Endothelial cell of umbilical vein (primary cell): ENCODE data around the gene SOHLH1. TPM values are rescaled to one million over a fixed set of nuclear protein-coding genes. Genes with fewer than 3 reads are reported as not detected.

ENCODE experiments used
- BruUV-seq: library from RNA; stranded (reverse); fragments of 400-500 nt; replicated peaks from 2 replicates; lab custom pipeline; 2021; lab: Mats Ljungman, UMichigan
- CTCF ChIA-PET: fragments of 300-600, 350-600 bp; sonication (Branson Sonifier 250); formaldehyde crosslinking; loops from one replicate; lab custom pipeline; 2021; ENCODE audit warnings: antibody characterized with exemption, inconsistent platforms; lab: Charles Lee
- POLR2A ChIA-PET: fragments of 300-600, 350-600 bp; sonication (Branson Sonifier 250); formaldehyde crosslinking; loops from one replicate; lab custom pipeline; 2021; ENCODE audit warnings: antibody characterized with exemption, inconsistent platforms; lab: Charles Lee
- DNase-seq: peaks from one replicate; pipeline ENCODE4 v3.0.0-alpha.2; 2011; ENCODE audit warnings: low read depth, low spot score
- FAIRE-seq: peaks from 2 replicates; lab custom pipeline; 2011; peaks lifted over from hg19 to GRCh38; lab: Jason Lieb, UNC
- H2AFZ ChIP-seq: 2 replicates; pipeline ENCODE4 v1.6.0; 2012; ENCODE audit warnings: low read depth, low read length, control low read depth, inconsistent platforms
- H3K27ac ChIP-seq: 2 replicates; pipeline ENCODE4 v1.5.1; 2011; ENCODE audit warnings: low read depth, mild to moderate bottlenecking, control low read depth, low read length, moderate library complexity; ENCODE audit not compliant: insufficient read depth
- H3K27me3 ChIP-seq, 2 experiments: 2 replicates each; pipeline versions ENCODE4 v1.6.0 to v1.6.1; 2011; ENCODE audit warnings: low read length in 2 of 2, mixed read lengths in 1 of 2; ENCODE audit not compliant: control insufficient read depth in 2 of 2, insufficient read depth in 2 of 2
- H3K36me3 ChIP-seq, 2 experiments: 2 replicates in 1 of 2; 3 replicates in 1 of 2; pipeline ENCODE4 v1.5.1; 2011; ENCODE audit warnings: low read length in 2 of 2, mild to moderate bottlenecking in 1 of 2, moderate library complexity in 1 of 2; ENCODE audit not compliant: control insufficient read depth in 2 of 2, insufficient read depth in 2 of 2; ENCODE audit errors: extremely low read depth in 1 of 2
- H3K4me1 ChIP-seq: 3 replicates; pipeline ENCODE4 v1.5.1; 2011; ENCODE audit warnings: mild to moderate bottlenecking, low read length; ENCODE audit not compliant: control insufficient read depth, insufficient read depth; ENCODE audit errors: extremely low read depth
- H3K4me2 ChIP-seq: 2 replicates; pipeline ENCODE4 v1.6.1; 2011; ENCODE audit warnings: low read length, control low read depth, mixed read lengths; ENCODE audit not compliant: insufficient read depth
- H3K4me3 ChIP-seq, 3 experiments: fragments of 200-600 bp in 1 of 3; sonication (generic), shearing (Covaris generic) in 1 of 3; replicated peaks in 1 of 3; 2 replicates each; pipeline ENCODE4 v1.5.1; 2011 to 2016; ENCODE audit warnings: control low read depth in 3 of 3, low read length in 3 of 3, mild to moderate bottlenecking in 2 of 3, inconsistent platforms in 1 of 3, low read depth in 1 of 3, moderate library complexity in 1 of 3; ENCODE audit not compliant: insufficient read depth in 1 of 3
- H3K79me2 ChIP-seq: 2 replicates; pipeline ENCODE4 v1.6.0; 2012; ENCODE audit warnings: low read length, inconsistent platforms; ENCODE audit not compliant: control insufficient read depth, insufficient read depth
- H3K9ac ChIP-seq: replicated peaks from 2 replicates; pipeline ENCODE3; 2011; ENCODE audit warnings: low read length, control low read depth; ENCODE audit not compliant: insufficient read depth; ENCODE audit errors: extremely low read depth
- H3K9me1 ChIP-seq: replicated peaks from 3 replicates; pipeline ENCODE4 v1.6.0; 2011; ENCODE audit warnings: mild to moderate bottlenecking, low read length; ENCODE audit not compliant: control insufficient read depth, insufficient read depth; ENCODE audit errors: extremely low read depth
- H3K9me3 ChIP-seq: replicated peaks from 2 replicates; pipeline ENCODE4 v1.5.1; 2012; ENCODE audit warnings: low read length, inconsistent platforms; ENCODE audit not compliant: control insufficient read depth, insufficient read depth
- H4K20me1 ChIP-seq: replicated peaks from 2 replicates; pipeline ENCODE3; 2011; ENCODE audit warnings: mild to moderate bottlenecking, low read length; ENCODE audit not compliant: control insufficient read depth, insufficient read depth; ENCODE audit errors: extremely low read depth
- CTCF ChIP-seq, 2 donors: IDR thresholded peaks; 1 replicate in 1 of 2; 2 replicates in 1 of 2; pipeline ENCODE4 v1.5.1; 2011; ENCODE audit warnings: low read length in 2 of 2, mild to moderate bottlenecking in 2 of 2, moderate library complexity in 2 of 2, control low read depth in 1 of 2, inconsistent platforms in 1 of 2, low read depth in 1 of 2; ENCODE audit not compliant: insufficient read depth in 1 of 2; ENCODE audit errors: extremely low read depth in 1 of 2
- EZH2 ChIP-seq: IDR thresholded peaks from 2 replicates; pipeline ENCODE4 v1.6.1; 2012; ENCODE audit warnings: borderline replicate concordance, low read depth, mild to moderate bottlenecking, moderate library complexity, low read length, inconsistent platforms; ENCODE audit not compliant: severe bottlenecking
- FOS ChIP-seq: IDR thresholded peaks from 2 replicates; pipeline ENCODE4 v1.6.1; 2011; ENCODE audit warnings: mild to moderate bottlenecking, low read length, moderate library complexity, borderline replicate concordance; ENCODE audit not compliant: insufficient read depth
- GATA2 ChIP-seq: IDR thresholded peaks from 2 replicates; pipeline ENCODE4 v1.7.0; 2011; ENCODE audit warnings: low read depth, mild to moderate bottlenecking, moderate library complexity, mixed read lengths, low read length; ENCODE audit not compliant: insufficient read length, insufficient read depth
- JUN ChIP-seq: IDR thresholded peaks from 2 replicates; pipeline ENCODE4 v1.6.1; 2011; ENCODE audit warnings: borderline replicate concordance, low read depth; ENCODE audit not compliant: insufficient read length, insufficient read depth
- MAX ChIP-seq: IDR thresholded peaks from 2 replicates; pipeline ENCODE4 v1.6.1; 2011; ENCODE audit not compliant: insufficient read depth, insufficient read length
- MYC ChIP-seq: IDR thresholded peaks from one replicate; pipeline ENCODE4 v1.6.1; 2011; ENCODE audit warnings: mild to moderate bottlenecking, low read depth, low read length
- POLR2A ChIP-seq: IDR thresholded peaks from 2 replicates; pipeline ENCODE4 v1.6.1; 2012; ENCODE audit warnings: low read depth, mild to moderate bottlenecking, control low read depth, low read length
- POLR2AphosphoS5 ChIP-seq: IDR thresholded peaks from 2 replicates; pipeline ENCODE4 v1.6.1; 2012; ENCODE audit warnings: low read depth, mild to moderate bottlenecking, control low read depth, low read length, moderate library complexity; ENCODE audit not compliant: insufficient read depth
- dilution Hi-C: fragments of 300-500 bp; cut with MboI; formaldehyde crosslinking; loops from one replicate; pipeline ENCODE4 v1.15.0; 2019; ENCODE audit warnings: low sequenced_read_pairs; ENCODE audit not compliant: extremely low pct_ligation_motif_present
- intact Hi-C: fragments of 100-400 bp; cut with micrococcal nuclease; formaldehyde crosslinking; loops from one replicate; pipeline ENCODE4 v1.10.0; 2022
- polyA plus RNA-seq, 4 experiments: library from polyadenylated mRNA; depleted of rRNA in 3 of 4; stranded (reverse) in 3 of 4; unstranded in 1 of 4; fragments of >200 nt; gene quantifications; 2 replicates each; pipeline versions ENCODE4 v1.2.1 to v1.2.3, GENCODE V29; 2011 to 2012; ENCODE audit warnings: missing spikeins in 1 of 4
- total RNA-seq: library from RNA; stranded (reverse); gene quantifications from 2 replicates; pipeline ENCODE4 v1.2.3, GENCODE V29; 2021

The SOHLH1 gene
- total and polyA plus RNA-seq, 2 donors (not counting 3 experiments of a cell fraction or from before 2014, with no cell fraction given): not detected

- no peak overlapping the region for H2AFZ ChIP-seq
- H3K36me3 ChIP-seq: no peaks in the 10 kb centered on the region
- POLR2A ChIA-PET: no interaction called here
- BruUV-seq: no TSS peak
- DNase-seq (no peak), FAIRE-seq (no peak)
- H3K4me3 ChIP-seq: no peak overlapping the region
- H3K27me3 ChIP-seq: no peaks in the 10 kb centered on the region
- H3K4me1 ChIP-seq: no peaks in the 10 kb centered on the region
- intact Hi-C loops: no loop called here
- H3K79me2 ChIP-seq: no peaks in the 10 kb centered on the region
- no peaks in the 10 kb centered on the region for H3K9me3 ChIP-seq
- H4K20me1 ChIP-seq: no peaks in the 10 kb centered on the region
- dilution Hi-C loops: no loop called here
- no peak overlapping the region for H3K9ac ChIP-seq
- H3K27ac ChIP-seq: no peak overlapping the region
- CTCF ChIA-PET: interaction anchor here (0.7 to 1.6 kb wide), 3 partner anchors 8 to 35 kb away, joined by 3 to 5 read pairs (median 3); no protein-coding TSS in a partner anchor
- TF ChIP-seq CTCF (IDR thresholded peaks at IDR 0.05; ENCODE audit: extremely low read depth in 1 of 2, insufficient read depth in 1 of 2, low read depth in 1 of 2, low read length in 2 of 2) (no peak), POLR2AphosphoS5 (no peak), FOS (no peak), EZH2 (no peak), GATA2 (no peak), MYC (no peak), POLR2A (no peak), MAX (no peak), JUN (no peak)
- no peak overlapping the region for H3K4me2 ChIP-seq
- no peaks in the 10 kb centered on the region for H3K9me1 ChIP-seq
These were observed 3.6 kb downstream of the SOHLH1 start for GRCh38 chr9:135695642-135696041.
